ENCODE results near the gene CYP8B1. TPM values are rescaled to one million over a fixed set of nuclear protein-coding genes. Genes with fewer than 3 reads are reported as not detected.

CYP8B1 gene
- total and polyA plus RNA-seq, 5 donors from 2014 or later = not detected

DNA sequence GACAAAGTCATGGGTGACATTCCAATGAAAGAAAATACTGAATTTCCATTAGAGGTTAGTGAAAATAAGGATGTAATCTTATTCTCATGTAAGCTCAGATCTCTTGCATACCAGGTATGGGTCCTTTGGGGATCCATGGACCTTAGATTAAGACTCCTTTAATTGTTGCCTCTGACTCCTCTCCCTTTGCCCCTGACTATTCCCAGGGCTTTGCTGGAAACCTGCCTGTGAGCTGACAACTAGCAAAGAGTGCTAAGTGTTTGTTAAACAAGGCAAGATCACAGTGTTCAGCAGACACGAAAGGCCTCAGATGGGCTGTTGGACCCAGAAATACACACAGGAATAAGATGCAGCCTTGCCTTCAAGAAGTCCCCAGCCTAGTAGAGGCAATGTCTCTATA is 34.3 kb downstream of the CYP8B1 start:
- H3K27me3 ChIP-seq (ENCODE audit: control insufficient read depth, insufficient read depth, low read length) = no peaks in the 10 kb centered on the region
- H3K4me1 Mint-ChIP-seq = peaks cover 0 to 6% (median 0%) of the 10 kb centered on the region in 4 donors
- no peak overlapping the region for H3K4me3 ChIP-seq (ENCODE audit: low read depth, low read length)

DNA sequence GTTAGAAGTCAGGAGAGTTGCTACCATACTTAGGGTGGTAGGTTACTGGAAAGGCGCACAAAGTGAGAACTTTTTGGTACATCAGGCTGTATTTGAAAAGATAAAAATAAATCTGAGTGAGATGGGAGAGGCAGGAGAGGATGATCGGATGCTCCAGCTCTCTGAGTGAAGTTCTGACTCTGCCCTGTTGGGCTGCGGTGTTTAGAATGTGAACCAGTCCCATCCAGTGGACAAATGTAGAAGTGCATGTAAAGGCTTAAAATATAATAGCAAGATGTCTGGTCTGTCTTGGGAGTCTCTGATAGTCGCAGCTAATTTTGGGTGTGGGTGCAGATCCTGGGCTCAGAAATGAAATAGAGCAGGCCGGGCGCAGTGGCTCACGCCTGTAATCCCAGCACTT is 36.1 kb downstream of the CYP8B1 start:
- peaks cover 9% of the 10 kb centered on the region for H3K27me3 Mint-ChIP-seq
- H3K36me3 Mint-ChIP-seq = peaks cover 3% of the 10 kb centered on the region
- H3K4me3 Mint-ChIP-seq = no peak overlapping the region
- no peaks in the 10 kb centered on the region for H3K4me1 ChIP-seq (ENCODE audit: control insufficient read depth, insufficient read depth, low read length, poor library complexity, severe bottlenecking)
- DNase-seq (peak in 2 of 3 donors; percentile 54 to 64), ATAC-seq (ENCODE audit: low read depth in 2 of 2) (peak; percentile 82 to 86)
- H3K27me3 ChIP-seq (ENCODE audit: control insufficient read depth, insufficient read depth, low read length) = no peaks in the 10 kb centered on the region
- H3K27ac ChIP-seq (ENCODE audit: insufficient read depth, low read length, poor library complexity, severe bottlenecking) = no peak overlapping the region
- H3K4me3 ChIP-seq (ENCODE audit: low read depth, low read length) = no peak overlapping the region
- H3K4me1 Mint-ChIP-seq = peaks cover 0 to 6% (median 0%) of the 10 kb centered on the region in 4 donors
- H3K36me3 ChIP-seq (ENCODE audit: control insufficient read depth, insufficient read depth, low read length) = no peaks in the 10 kb centered on the region
- no peaks in the 10 kb centered on the region for H3K9me3 Mint-ChIP-seq
- H3K27ac Mint-ChIP-seq = no peak overlapping the region
- no peaks in the 10 kb centered on the region for H3K9me3 ChIP-seq (ENCODE audit: control insufficient read depth in 2 of 2, low read length in 2 of 2)

More for the DNA sequence above, 34.3 kb downstream of the CYP8B1 start:
- DNase-seq (no peak), ATAC-seq (ENCODE audit: low read depth in 2 of 2) (no peak)
- no peaks in the 10 kb centered on the region for H3K4me1 ChIP-seq (ENCODE audit: control insufficient read depth, insufficient read depth, low read length, poor library complexity, severe bottlenecking)
- no peak overlapping the region for H3K4me3 Mint-ChIP-seq
- H3K27me3 Mint-ChIP-seq = peaks cover 9% of the 10 kb centered on the region
- no peaks in the 10 kb centered on the region for H3K9me3 Mint-ChIP-seq
- H3K27ac Mint-ChIP-seq = no peak overlapping the region
- no peaks in the 10 kb centered on the region for H3K36me3 ChIP-seq (ENCODE audit: control insufficient read depth, insufficient read depth, low read length)
- no peaks in the 10 kb centered on the region for H3K36me3 Mint-ChIP-seq
- no peaks in the 10 kb centered on the region for H3K9me3 ChIP-seq (ENCODE audit: control insufficient read depth in 2 of 2, low read length in 2 of 2)
- no peak overlapping the region for H3K27ac ChIP-seq (ENCODE audit: insufficient read depth, low read length, poor library complexity, severe bottlenecking)

DNA sequence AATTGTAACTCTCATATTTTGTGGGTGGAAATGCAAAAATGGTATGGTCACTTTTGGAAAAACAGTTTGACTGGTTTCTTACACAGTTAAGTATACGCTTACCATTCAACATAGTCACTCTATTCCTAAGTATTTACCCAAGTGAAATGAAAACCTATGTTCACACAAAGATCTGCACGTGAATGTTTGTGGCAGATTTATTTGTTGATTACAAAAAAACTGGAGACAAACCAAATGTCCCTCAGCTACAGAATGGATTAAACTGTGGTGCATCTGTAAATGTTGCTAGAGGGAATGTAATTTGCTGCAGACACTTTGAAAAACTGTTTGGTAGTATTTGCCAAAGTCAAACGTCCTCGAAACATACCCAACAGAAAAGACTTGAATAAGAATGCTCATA is 37.1 kb downstream of the CYP8B1 start:
- no peaks in the 10 kb centered on the region for H3K27me3 ChIP-seq (ENCODE audit: control insufficient read depth, insufficient read depth, low read length)
- H3K4me1 Mint-ChIP-seq = peaks cover 0 to 6% (median 0%) of the 10 kb centered on the region in 4 donors
- ATAC-seq (ENCODE audit: low read depth in 2 of 2) (no peak), DNase-seq (no peak)
- H3K4me3 Mint-ChIP-seq = no peak overlapping the region
- no peaks in the 10 kb centered on the region for H3K9me3 ChIP-seq (ENCODE audit: control insufficient read depth in 2 of 2, low read length in 2 of 2)
- no peaks in the 10 kb centered on the region for H3K36me3 ChIP-seq (ENCODE audit: control insufficient read depth, insufficient read depth, low read length)
- no peak overlapping the region for H3K4me3 ChIP-seq (ENCODE audit: low read depth, low read length)
- H3K27ac Mint-ChIP-seq = no peak overlapping the region
- peaks cover 3% of the 10 kb centered on the region for H3K36me3 Mint-ChIP-seq
- H3K9me3 Mint-ChIP-seq = no peaks in the 10 kb centered on the region
- H3K27ac ChIP-seq (ENCODE audit: insufficient read depth, low read length, poor library complexity, severe bottlenecking) = no peak overlapping the region
- peaks cover 15% of the 10 kb centered on the region for H3K27me3 Mint-ChIP-seq
- no peaks in the 10 kb centered on the region for H3K4me1 ChIP-seq (ENCODE audit: control insufficient read depth, insufficient read depth, low read length, poor library complexity, severe bottlenecking)

DNA sequence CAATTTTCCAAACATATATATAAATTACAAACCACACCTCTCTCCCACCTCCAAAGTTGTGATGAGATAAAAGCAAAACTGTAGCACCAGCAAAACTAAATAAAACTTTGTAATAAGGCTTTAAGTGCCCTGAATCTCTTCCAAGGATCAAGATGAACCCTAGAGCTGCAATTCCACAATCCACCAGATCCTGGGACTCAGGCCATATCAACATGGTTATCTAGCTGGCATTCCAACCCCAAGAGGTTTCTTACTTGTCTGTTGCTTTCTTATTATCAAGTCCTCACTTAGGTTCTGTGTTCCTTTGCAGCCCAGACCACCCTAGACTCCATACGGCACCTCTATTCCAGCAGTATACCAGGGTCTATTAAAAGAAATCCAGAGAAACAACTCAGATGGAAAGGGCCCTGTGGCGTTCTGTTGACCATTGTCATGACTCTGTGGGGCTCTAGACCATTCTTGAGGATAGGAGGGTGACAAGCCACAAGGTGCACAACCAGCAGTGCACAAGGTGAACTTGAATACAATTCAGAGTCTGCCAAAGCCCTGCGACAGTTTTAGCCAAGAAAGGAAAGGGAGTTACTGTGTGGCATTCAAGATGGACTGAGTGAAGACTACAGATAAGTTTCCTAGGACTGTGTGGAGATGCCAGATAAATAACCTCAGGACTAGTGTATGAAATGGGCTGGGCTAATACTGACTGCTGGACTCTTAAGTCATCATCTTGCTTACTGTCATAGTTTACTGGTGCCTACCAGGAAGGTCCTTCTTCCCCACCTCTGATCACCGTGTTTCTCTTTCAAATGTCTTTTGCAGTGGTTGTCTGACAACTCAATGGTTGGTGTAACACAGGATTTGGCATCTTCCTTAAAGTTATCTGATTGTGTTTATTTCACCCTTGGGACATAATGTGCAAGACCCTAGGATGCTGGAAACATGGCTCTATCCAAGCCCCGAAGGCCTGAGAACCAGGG is 39.2 kb downstream of the CYP8B1 start:
- Histone ChIP-seq H3K36me3 (ENCODE audit: control insufficient read depth, insufficient read depth, low read length) (no peaks in the 10 kb centered on the region), H3K27ac (ENCODE audit: insufficient read depth, low read length, poor library complexity, severe bottlenecking) (no peak overlapping the region), H3K27me3 (ENCODE audit: control insufficient read depth, insufficient read depth, low read length) (no peaks in the 10 kb centered on the region), H3K4me1 (ENCODE audit: control insufficient read depth, insufficient read depth, low read length, poor library complexity, severe bottlenecking) (no peaks in the 10 kb centered on the region), H3K9me3 (ENCODE audit: control insufficient read depth in 2 of 2, low read length in 2 of 2) (no peaks in the 10 kb centered on the region), H3K4me3 (ENCODE audit: low read depth, low read length) (no peak overlapping the region)
- ATAC-seq (ENCODE audit: low read depth in 2 of 2) (no peak), DNase-seq (no peak)
- H3K27ac Mint-ChIP-seq = no peak overlapping the region
- H3K4me1 Mint-ChIP-seq = peaks cover 0 to 6% (median 4%) of the 10 kb centered on the region in 4 donors
- H3K27me3 Mint-ChIP-seq = peaks cover 20% of the 10 kb centered on the region
- H3K9me3 Mint-ChIP-seq = no peaks in the 10 kb centered on the region
- no peak overlapping the region for H3K4me3 Mint-ChIP-seq
- H3K36me3 Mint-ChIP-seq = peaks cover 3% of the 10 kb centered on the region

DNA sequence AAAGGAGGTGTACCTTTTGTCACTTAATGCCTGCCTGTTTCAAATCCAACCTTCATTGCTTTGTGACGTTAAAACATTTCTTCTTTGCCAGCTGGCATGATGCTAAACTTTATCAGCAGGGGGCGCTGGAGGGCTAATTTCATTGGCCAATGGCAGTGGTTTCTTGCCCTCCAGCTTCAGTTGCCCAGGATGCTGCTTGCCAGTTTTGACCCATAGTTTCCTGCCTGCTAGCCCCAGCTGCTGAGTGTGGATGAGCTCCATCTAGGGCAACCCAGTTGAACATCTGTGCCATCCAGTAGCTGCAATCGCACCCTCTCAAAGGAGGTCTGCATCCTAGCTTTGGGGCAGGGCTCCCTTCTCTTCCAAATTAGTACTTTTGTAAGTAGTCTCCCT is 44.4 kb downstream of the CYP8B1 start:
- Histone ChIP-seq H3K27ac (ENCODE audit: insufficient read depth, low read length, poor library complexity, severe bottlenecking) (no peak overlapping the region), H3K27me3 (ENCODE audit: control insufficient read depth, insufficient read depth, low read length) (peaks cover 11% of the 10 kb centered on the region), H3K4me1 (ENCODE audit: control insufficient read depth, insufficient read depth, low read length, poor library complexity, severe bottlenecking) (no peaks in the 10 kb centered on the region), H3K9me3 (ENCODE audit: control insufficient read depth in 2 of 2, low read length in 2 of 2) (no peaks in the 10 kb centered on the region), H3K36me3 (ENCODE audit: control insufficient read depth, insufficient read depth, low read length) (no peaks in the 10 kb centered on the region), H3K4me3 (ENCODE audit: low read depth, low read length) (no peak overlapping the region)
- peak overlapping the region in 1 of 4 donors; percentile 52 for H3K4me3 Mint-ChIP-seq
- H3K36me3 Mint-ChIP-seq = peaks cover 3% of the 10 kb centered on the region
- no peaks in the 10 kb centered on the region for H3K9me3 Mint-ChIP-seq
- H3K27ac Mint-ChIP-seq = no peak overlapping the region
- peaks cover 0 to 9% (median 2%) of the 10 kb centered on the region in 4 donors for H3K4me1 Mint-ChIP-seq
- DNase-seq (peak; percentile 52 to 84 (median 61)), ATAC-seq (ENCODE audit: low read depth in 2 of 2) (peak; percentile 58 to 71)
- peaks cover 41% of the 10 kb centered on the region for H3K27me3 Mint-ChIP-seq

DNA sequence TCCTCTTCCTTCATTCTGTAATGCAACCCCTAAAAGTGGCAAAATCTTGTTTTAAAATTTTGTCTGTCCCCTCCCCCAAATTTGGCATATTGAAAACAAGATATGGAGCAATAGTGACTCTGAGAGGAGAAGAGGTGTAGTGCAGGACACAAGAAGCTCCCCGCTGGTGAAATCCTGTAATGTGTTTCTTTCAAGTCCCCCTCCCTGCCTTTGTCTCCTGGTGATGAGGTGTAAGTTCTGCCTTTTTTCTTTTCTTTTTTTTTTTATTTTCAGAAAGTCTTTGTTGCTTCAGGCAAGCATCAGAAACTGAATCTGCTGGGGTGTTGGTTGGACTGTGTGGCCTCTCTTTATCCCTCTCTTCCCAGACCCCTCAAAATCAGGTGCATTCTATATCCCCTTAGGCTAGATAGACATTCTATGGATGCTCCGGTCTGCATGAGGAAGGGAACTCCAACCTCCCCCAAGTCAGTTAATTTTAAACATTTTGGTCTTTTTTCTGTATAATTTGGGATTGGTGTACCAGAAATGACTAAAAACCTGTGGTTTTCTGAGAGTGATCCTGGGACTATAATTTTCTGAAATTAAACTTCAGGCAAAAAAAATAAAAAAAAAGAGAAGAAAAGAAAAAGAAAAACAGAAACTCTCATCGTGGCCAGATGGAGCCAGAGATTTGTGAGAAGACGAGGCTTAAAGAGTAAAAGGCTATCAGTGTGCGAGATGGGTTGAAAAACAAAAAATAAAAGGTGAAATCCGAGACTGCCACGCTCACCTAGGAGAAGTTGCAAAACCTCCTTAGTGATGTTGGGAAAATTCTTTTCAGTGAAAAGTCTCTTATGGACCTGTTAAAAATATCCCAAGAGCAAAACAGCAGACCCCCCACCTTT is 45.0 kb downstream of the CYP8B1 start:
- peaks cover 14% of the 10 kb centered on the region for H3K27me3 ChIP-seq (ENCODE audit: control insufficient read depth, insufficient read depth, low read length)
- no peak overlapping the region for H3K4me3 Mint-ChIP-seq
- no peaks in the 10 kb centered on the region for H3K36me3 ChIP-seq (ENCODE audit: control insufficient read depth, insufficient read depth, low read length)
- H3K9me3 ChIP-seq (ENCODE audit: control insufficient read depth in 2 of 2, low read length in 2 of 2) = no peaks in the 10 kb centered on the region
- H3K27ac ChIP-seq (ENCODE audit: insufficient read depth, low read length, poor library complexity, severe bottlenecking) = no peak overlapping the region
- H3K4me1 Mint-ChIP-seq = peaks cover 0 to 9% (median 2%) of the 10 kb centered on the region in 4 donors
- no peaks in the 10 kb centered on the region for H3K9me3 Mint-ChIP-seq
- no peaks in the 10 kb centered on the region for H3K4me1 ChIP-seq (ENCODE audit: control insufficient read depth, insufficient read depth, low read length, poor library complexity, severe bottlenecking)
- peaks cover 3% of the 10 kb centered on the region for H3K36me3 Mint-ChIP-seq
- no peak overlapping the region for H3K4me3 ChIP-seq (ENCODE audit: low read depth, low read length)
- peak in 1 of 3 donors; percentile 22 for DNase-seq
- peak overlapping the region in 1 of 3 donors; percentile 32 for H3K27ac Mint-ChIP-seq
- no peak for ATAC-seq (ENCODE audit: low read depth in 2 of 2)
- H3K27me3 Mint-ChIP-seq = peaks cover 47% of the 10 kb centered on the region

DNA sequence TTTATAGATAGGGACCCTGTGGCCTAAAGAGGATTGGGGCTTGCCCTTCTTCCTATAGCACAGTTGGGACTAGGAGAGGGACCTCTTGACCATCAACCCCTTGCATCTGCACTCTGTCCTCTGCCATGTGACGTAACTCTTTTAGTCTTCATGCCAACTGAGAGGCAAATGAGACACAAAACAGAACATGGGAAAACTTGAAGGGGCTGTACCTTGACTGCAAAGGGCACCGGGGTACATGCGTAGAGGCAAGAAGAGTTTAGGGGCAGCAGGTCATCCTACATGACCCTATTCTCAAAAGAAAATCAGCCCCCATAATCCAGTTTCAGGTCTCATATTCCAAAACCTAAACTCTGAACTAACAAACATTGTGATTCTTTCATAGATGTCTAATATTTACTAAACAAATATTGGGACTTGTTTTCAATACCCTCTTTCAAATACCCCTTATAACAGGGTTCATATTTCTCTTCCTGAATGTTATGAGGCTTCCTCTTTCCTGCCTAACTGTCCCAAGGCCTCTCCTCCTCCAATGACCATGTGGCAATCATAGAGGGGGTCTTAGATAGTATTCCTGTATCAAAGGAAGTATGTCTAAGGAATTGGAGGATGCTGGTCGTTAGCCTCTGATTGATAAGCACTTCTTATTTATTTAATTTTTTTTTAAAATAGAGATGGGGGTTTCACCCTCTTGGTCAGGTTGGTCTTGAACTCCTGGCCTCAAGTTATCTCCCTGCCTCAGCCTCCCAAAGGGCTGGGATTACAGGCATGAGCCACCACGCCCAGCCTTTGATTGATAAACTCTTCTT is 45.8 kb downstream of the CYP8B1 start:
- Histone ChIP-seq H3K27ac (ENCODE audit: insufficient read depth, low read length, poor library complexity, severe bottlenecking) (no peak overlapping the region), H3K9me3 (ENCODE audit: control insufficient read depth in 2 of 2, low read length in 2 of 2) (no peaks in the 10 kb centered on the region), H3K36me3 (ENCODE audit: control insufficient read depth, insufficient read depth, low read length) (no peaks in the 10 kb centered on the region), H3K4me1 (ENCODE audit: control insufficient read depth, insufficient read depth, low read length, poor library complexity, severe bottlenecking) (no peaks in the 10 kb centered on the region), H3K27me3 (ENCODE audit: control insufficient read depth, insufficient read depth, low read length) (peaks cover 14% of the 10 kb centered on the region), H3K4me3 (ENCODE audit: low read depth, low read length) (no peak overlapping the region)
- H3K4me1 Mint-ChIP-seq = peaks cover 0 to 9% (median 2%) of the 10 kb centered on the region in 4 donors
- DNase-seq (no peak), ATAC-seq (ENCODE audit: low read depth in 2 of 2) (no peak)
- H3K27ac Mint-ChIP-seq = no peak overlapping the region
- H3K36me3 Mint-ChIP-seq = no peaks in the 10 kb centered on the region
- no peak overlapping the region for H3K4me3 Mint-ChIP-seq
- H3K9me3 Mint-ChIP-seq = no peaks in the 10 kb centered on the region
- H3K27me3 Mint-ChIP-seq = peaks cover 49% of the 10 kb centered on the region

Measured in CD4-positive, CD25-positive, alpha-beta regulatory T cell (primary cell).